H1 (cell line): ENCODE data around the gene TRIM44. TPM values are rescaled to one million over a fixed set of nuclear protein-coding genes. Genes with fewer than 3 reads are reported as not detected.

Experiments used
- CTCF ChIA-PET: fragments of 300-600 bp; sonication (Branson Sonifier 250); formaldehyde crosslinking; loops from one replicate; lab custom pipeline; 2021; ENCODE audit not compliant: partially characterized antibody; lab: Charles Lee
- POLR2A ChIA-PET: fragments of 300-600 bp; sonication (Branson Sonifier 250); formaldehyde crosslinking; loops from one replicate; lab custom pipeline; 2021; ENCODE audit warnings: inconsistent platforms; ENCODE audit not compliant: partially characterized antibody; lab: Charles Lee
- DNase-seq, 2 experiments: peaks; one replicate each; pipeline versions ENCODE4 v3.0.0 to v3.0.0-alpha.2; 2010 to 2022; ENCODE audit warnings: low spot score in 2 of 2, low read depth in 1 of 2, mixed read lengths in 1 of 2
- FAIRE-seq: peaks from 2 replicates; lab custom pipeline; 2011; peaks lifted over from hg19 to GRCh38; lab: Jason Lieb, UNC
- H2AFZ ChIP-seq: 2 replicates; pipeline ENCODE4 v1.8.1; 2012; ENCODE audit warnings: low read length, inconsistent platforms
- H2AK5ac ChIP-seq: 2 replicates; pipeline ENCODE4 v1.6.1; 2013; ENCODE audit warnings: low read depth, low read length
- H2BK120ac ChIP-seq: replicated peaks from 2 replicates; pipeline ENCODE3; 2013; ENCODE audit warnings: low read depth, low read length, inconsistent platforms
- H2BK12ac ChIP-seq: 2 replicates; pipeline ENCODE4 v1.6.1; 2013; ENCODE audit warnings: low read depth, low read length
- H2BK15ac ChIP-seq: 2 replicates; pipeline ENCODE4 v1.6.1; 2013; ENCODE audit warnings: low read length
- H2BK20ac ChIP-seq: 2 replicates; pipeline ENCODE4 v1.6.1; 2013; ENCODE audit warnings: low read length
- H2BK5ac ChIP-seq: 2 replicates; pipeline ENCODE4 v1.6.1; 2013; ENCODE audit warnings: low read depth, low read length
- H3K14ac ChIP-seq: 2 replicates; pipeline ENCODE4 v1.6.1; 2013; ENCODE audit warnings: inconsistent platforms; ENCODE audit not compliant: insufficient read length
- H3K18ac ChIP-seq: 2 replicates; pipeline ENCODE4 v1.6.1; 2013; ENCODE audit warnings: low read length; ENCODE audit errors: extremely low read depth
- H3K23ac ChIP-seq: 2 replicates; pipeline ENCODE4 v1.6.1; 2013; ENCODE audit warnings: inconsistent platforms; ENCODE audit not compliant: insufficient read length
- H3K23me2 ChIP-seq: 2 replicates; pipeline ENCODE4 v1.6.1; 2013; ENCODE audit warnings: low read depth, low read length
- H3K27ac ChIP-seq: 2 replicates; pipeline ENCODE4 v1.6.1; 2011; ENCODE audit warnings: low read depth, low read length, inconsistent platforms
- H3K27me3 ChIP-seq, 4 experiments: replicated peaks in 1 of 4; 1 replicate in 1 of 4; 2 replicates in 3 of 4; pipeline versions ENCODE4 v1.6.1 to v1.8.1; 2011 to 2013; ENCODE audit warnings: low read length in 3 of 4, mild to moderate bottlenecking in 3 of 4, inconsistent platforms in 2 of 4, mixed read lengths in 2 of 4, moderate library complexity in 1 of 4; ENCODE audit not compliant: control insufficient read depth in 3 of 4, insufficient read depth in 3 of 4; ENCODE audit errors: extremely low read depth in 1 of 4
- H3K36me3 ChIP-seq, 4 experiments: 2 replicates each; pipeline versions ENCODE4 v1.6.1 to v1.8.1; 2011 to 2013; ENCODE audit warnings: mild to moderate bottlenecking in 4 of 4, low read length in 3 of 4, moderate library complexity in 2 of 4, control low read depth in 1 of 4, inconsistent platforms in 1 of 4; ENCODE audit not compliant: insufficient read depth in 4 of 4, control insufficient read depth in 2 of 4
- H3K4ac ChIP-seq: replicated peaks from 2 replicates; pipeline ENCODE3; 2013; ENCODE audit warnings: low read length, low read depth, mixed read lengths, inconsistent platforms; ENCODE audit not compliant: insufficient read length
- H3K4me1 ChIP-seq, 4 experiments: replicated peaks in 1 of 4; 1 replicate in 1 of 4; 2 replicates in 3 of 4; pipeline versions ENCODE4 v1.6.1 to v1.8.1; 2011 to 2013; ENCODE audit warnings: low read length in 3 of 4, inconsistent platforms in 2 of 4, mixed read lengths in 1 of 4; ENCODE audit not compliant: insufficient read depth in 4 of 4, control insufficient read depth in 3 of 4
- H3K4me2 ChIP-seq, 2 experiments: 2 replicates each; pipeline versions ENCODE4 v1.6.1 to v1.8.1; 2011 to 2013; ENCODE audit warnings: low read depth in 2 of 2, low read length in 2 of 2, control low read depth in 1 of 2, inconsistent platforms in 1 of 2, mild to moderate bottlenecking in 1 of 2; ENCODE audit not compliant: insufficient read depth in 1 of 2
- H3K4me3 ChIP-seq, 4 experiments: fragments of 200-600, 300-600 bp in 1 of 4; sonication (generic), shearing (Covaris generic), sonication (Bioruptor Twin) in 1 of 4; 2 replicates each; pipeline versions ENCODE4 v1.5.1 to v1.8.1; 2011 to 2016; ENCODE audit warnings: low read length in 4 of 4, low read depth in 3 of 4, control low read depth in 2 of 4, inconsistent platforms in 2 of 4, mild to moderate bottlenecking in 2 of 4, mixed read lengths in 1 of 4, moderate library complexity in 1 of 4; ENCODE audit not compliant: insufficient read depth in 2 of 4; ENCODE audit errors: extremely low read depth in 1 of 4
- H3K56ac ChIP-seq: replicated peaks from 2 replicates; pipeline ENCODE3; 2013; ENCODE audit warnings: low read depth, mild to moderate bottlenecking, mixed read lengths, low read length, inconsistent platforms; ENCODE audit not compliant: insufficient read length
- H3K79me1 ChIP-seq: 2 replicates; pipeline ENCODE4 v1.6.1; 2013; ENCODE audit warnings: low read depth, low read length, control low read depth
- H3K79me2 ChIP-seq, 2 experiments: 2 replicates each; pipeline versions ENCODE4 v1.6.1 to v1.8.1; 2012 to 2013; ENCODE audit warnings: low read length in 2 of 2, mild to moderate bottlenecking in 2 of 2, inconsistent platforms in 1 of 2; ENCODE audit not compliant: insufficient read depth in 2 of 2, control insufficient read depth in 1 of 2
- H3K9ac ChIP-seq, 4 experiments: replicated peaks in 1 of 4; 1 replicate in 1 of 4; 2 replicates in 3 of 4; pipeline versions ENCODE4 v1.6.1 to v1.8.1; 2011 to 2013; ENCODE audit warnings: low read depth in 3 of 4, low read length in 3 of 4, control low read depth in 2 of 4, mild to moderate bottlenecking in 2 of 4, moderate library complexity in 2 of 4, inconsistent platforms in 1 of 4; ENCODE audit errors: extremely low read depth in 1 of 4
- H3K9me3 ChIP-seq, 2 experiments: 2 replicates each; pipeline versions ENCODE4 v1.6.1 to v1.8.1; 2012 to 2013; ENCODE audit warnings: mild to moderate bottlenecking in 2 of 2, moderate library complexity in 2 of 2, control low read depth in 1 of 2, inconsistent platforms in 1 of 2, low read depth in 1 of 2, low read length in 1 of 2, mixed read lengths in 1 of 2; ENCODE audit not compliant: insufficient read depth in 2 of 2
- H4K20me1 ChIP-seq, 2 experiments: replicated peaks in 1 of 2; 2 replicates each; pipeline versions ENCODE3 to v1.8.1; 2011 to 2013; ENCODE audit warnings: inconsistent platforms in 2 of 2, low read length in 2 of 2, mild to moderate bottlenecking in 1 of 2; ENCODE audit not compliant: insufficient read depth in 2 of 2, control insufficient read depth in 1 of 2
- H4K5ac ChIP-seq: 2 replicates; pipeline ENCODE4 v1.6.1; 2013; ENCODE audit warnings: low read length, low read depth, mixed read lengths, inconsistent platforms; ENCODE audit not compliant: insufficient read length
- H4K8ac ChIP-seq: 2 replicates; pipeline ENCODE4 v1.8.0; 2013; ENCODE audit warnings: mild to moderate bottlenecking, moderate library complexity, low read length, inconsistent platforms; ENCODE audit not compliant: insufficient read depth; ENCODE audit errors: extremely low read depth
- H4K91ac ChIP-seq: replicated peaks from 2 replicates; pipeline ENCODE3; 2013; ENCODE audit warnings: low read length, mixed read lengths, inconsistent platforms; ENCODE audit not compliant: insufficient read length
- ASH2L ChIP-seq: fragments of 200-600, 300-600 bp; sonication (generic); IDR thresholded peaks from one replicate; pipeline ENCODE4 v1.7.1; 2017; ENCODE audit warnings: low read length
- CREB1 ChIP-seq: IDR thresholded peaks from 2 replicates; pipeline ENCODE4 v1.6.1; 2012; ENCODE audit warnings: inconsistent platforms
- EGR1 ChIP-seq: IDR thresholded peaks from 2 replicates; pipeline ENCODE4 v1.6.1; 2011; ENCODE audit warnings: low read depth, low read length, borderline replicate concordance
- GABPA ChIP-seq: IDR thresholded peaks from 2 replicates; pipeline ENCODE4 v1.6.1; 2011; ENCODE audit warnings: mild to moderate bottlenecking, low read length, moderate library complexity, borderline replicate concordance; ENCODE audit not compliant: insufficient read depth
- RAD21 ChIP-seq, 2 experiments: IDR thresholded peaks in 1 of 2; conservative IDR thresholded peaks in 1 of 2; 2 replicates each; pipeline ENCODE4 v1.6.1; 2011; ENCODE audit warnings: low read depth in 2 of 2, low read length in 2 of 2, improper control_type of control experiment in 1 of 2, inconsistent platforms in 1 of 2, mild to moderate bottlenecking in 1 of 2, moderate library complexity in 1 of 2
- SIX5 ChIP-seq: IDR thresholded peaks from 2 replicates; pipeline ENCODE4 v1.6.1; 2011; ENCODE audit warnings: mild to moderate bottlenecking, low read depth, low read length
- SP2 ChIP-seq: IDR thresholded peaks from 2 replicates; pipeline ENCODE4 v1.6.1; 2012; ENCODE audit warnings: mild to moderate bottlenecking, low read length, inconsistent platforms
- YY1 ChIP-seq: IDR thresholded peaks from 2 replicates; pipeline ENCODE4 v1.6.1; 2011; ENCODE audit warnings: low read depth, mild to moderate bottlenecking, low read length
- whole genome bisulfite sequencing, 2 experiments: shearing (Covaris generic) in 1 of 2; methylation state at CpG; one replicate each; pipeline versions ENCODE4 v1.1.6 to v1.1.7; 2013 to 2015; ENCODE audit warnings: low lambda C conversion rate in 2 of 2, mixed read lengths in 2 of 2, inconsistent platforms in 1 of 2, low coverage in 1 of 2, missing lambda C conversion rate in 1 of 2; ENCODE audit not compliant: insufficient replicate concordance in 2 of 2, insufficient coverage in 1 of 2, insufficient read length in 1 of 2; ENCODE audit errors: extremely low coverage in 1 of 2, missing lambda C conversion rate in 1 of 2; 5-methylcytosine and 5-hydroxymethylcytosine counted together
- polyA plus RNA-seq, 7 experiments: library from polyadenylated mRNA; depleted of rRNA in 3 of 7; stranded (reverse) in 5 of 7; unstranded in 2 of 7; fragments of >200 nt in 5 of 7; fragments of 200-250 nt in 2 of 7; gene quantifications; 1 replicate in 5 of 7; 2 replicates in 1 of 7; 4 replicates in 1 of 7; pipeline versions ENCODE4 v1.2.1 to v1.2.3, GENCODE V29; 2011 to 2013; ENCODE audit warnings: missing spikeins in 2 of 7, mixed read lengths in 2 of 7
- total RNA-seq: library from RNA; stranded (reverse); fragmentation: NEBNext Ultra II Directional; extraction: Animal tissue kit (Norgen Biotek cat#: 25700); gene quantifications from 2 replicates; pipeline ENCODE4 v1.2.1, GENCODE V29; 2021

The TRIM44 gene
- total and polyA plus RNA-seq, 2 of the 8 experiments (the other 6 are each of a cell fraction or from before 2014, with no cell fraction given) = 13.9 to 34.4 TPM

GRCh38 chr11:35620795-35621194, 41.8 kb upstream of the TRIM44 start:
- H2BK20ac ChIP-seq = no peak overlapping the region
- H3K23ac ChIP-seq = no peak overlapping the region
- peak overlapping the region; percentile 79 to 91; a peak in 3 of 4 replicates for H3K4me2 ChIP-seq
- H3K56ac ChIP-seq = no peak overlapping the region
- no peak overlapping the region for H2AK5ac ChIP-seq
- POLR2A ChIA-PET = interaction anchor here (0.8 to 3.3 kb wide), 3 partner anchors 41 to 633 kb away, joined by 3 to 14 read pairs (median 3); partner anchors contain the start of genes PAMR1 and TRIM44
- H3K14ac ChIP-seq = no peak overlapping the region
- peaks cover 3 to 19% (median 6%) of the 10 kb centered on the region in 4 experiments; a peak in 6 of 7 replicates for H3K4me1 ChIP-seq
- DNase-seq (no peak), FAIRE-seq (no peak)
- no peak overlapping the region for H2BK15ac ChIP-seq
- no peak overlapping the region for H2BK120ac ChIP-seq
- no peaks in the 10 kb centered on the region for H3K79me1 ChIP-seq
- H2BK5ac ChIP-seq = no peak overlapping the region
- H3K79me2 ChIP-seq = no peaks in the 10 kb centered on the region
- H4K5ac ChIP-seq = no peak overlapping the region
- no peaks in the 10 kb centered on the region for H3K9me3 ChIP-seq
- peaks cover 11% of the 10 kb centered on the region; the same call in 1 of the 2 replicates for H3K23me2 ChIP-seq
- H4K8ac ChIP-seq = no peak overlapping the region
- H3K36me3 ChIP-seq = no peaks in the 10 kb centered on the region
- 82% methylated on average over 2 of the region's 2 CpGs; no CpG with 5 or more reads in 1 of the 2 experiments for WGBS, 2 experiments
- H3K9ac ChIP-seq = no peak overlapping the region
- no peak overlapping the region for H2AFZ ChIP-seq
- H4K20me1 ChIP-seq = no peaks in the 10 kb centered on the region
- H3K27ac ChIP-seq = no peak overlapping the region
- no peak overlapping the region for H2BK12ac ChIP-seq
- peak overlapping the region in 3 of 4 experiments; percentile 19 to 69 (median 23); a peak in 4 of 8 replicates for H3K4me3 ChIP-seq
- peaks cover 7 to 29% (median 22%) of the 10 kb centered on the region in 4 experiments for H3K27me3 ChIP-seq
- CTCF ChIA-PET = interaction anchor here (0.6 to 1.7 kb wide), 7 partner anchors 19 to 640 kb away, joined by 3 to 5 read pairs (median 3); no protein-coding TSS in a partner anchor
- no peak overlapping the region for H3K18ac ChIP-seq
- TF ChIP-seq SP2 (no peak), GABPA (no peak), ASH2L (no peak), CREB1 (no peak), YY1 (no peak), RAD21 (IDR thresholded peaks at IDR 0.05 in 1 of 2, conservative IDR thresholded peaks at IDR 0.05 in 1 of 2; ENCODE audit: low read depth in 2 of 2, low read length in 2 of 2) (no peak), EGR1 (no peak), SIX5 (no peak)
- H3K4ac ChIP-seq = no peak overlapping the region
- H4K91ac ChIP-seq = no peak overlapping the region
